Measurements from ENCODE around the gene RNF182.

- TF ChIP-seq CTCF (IDR thresholded peaks at IDR 0.05 in 8 of 11, conservative IDR thresholded peaks at IDR 0.05 in 3 of 11) (no peak), POLR2A (IDR thresholded peaks at IDR 0.05) (no peak)
Observed at GRCh38 chr6:14002176-14002947, 77.6 kb downstream of the RNF182 start.
